Hepatocyte (in vitro differentiated cells): ENCODE measurements around the gene STAT2.

Experiments
- CTCF ChIP-seq: fragments of 200-600 bp; sonication (generic); IDR thresholded peaks from 2 replicates; pipeline ENCODE4 v1.5.1; 2016; ENCODE audit warnings: antibody characterized with exemption, mild to moderate bottlenecking; ENCODE audit not compliant: poor library complexity
- EZH2 ChIP-seq: fragments of 200-600 bp; sonication (generic); IDR thresholded peaks from 2 replicates; pipeline ENCODE4 v1.6.1; 2016; ENCODE audit warnings: antibody characterized with exemption, mild to moderate bottlenecking, borderline replicate concordance
- EZH2phosphoT487 ChIP-seq: fragments of 200-600 bp; sonication (generic); IDR thresholded peaks from one replicate; pipeline ENCODE4 v1.6.1; 2018; ENCODE audit warnings: antibody characterized with exemption, mild to moderate bottlenecking, low read depth, moderate library complexity; ENCODE audit not compliant: unreplicated experiment, severe bottlenecking

DNA sequence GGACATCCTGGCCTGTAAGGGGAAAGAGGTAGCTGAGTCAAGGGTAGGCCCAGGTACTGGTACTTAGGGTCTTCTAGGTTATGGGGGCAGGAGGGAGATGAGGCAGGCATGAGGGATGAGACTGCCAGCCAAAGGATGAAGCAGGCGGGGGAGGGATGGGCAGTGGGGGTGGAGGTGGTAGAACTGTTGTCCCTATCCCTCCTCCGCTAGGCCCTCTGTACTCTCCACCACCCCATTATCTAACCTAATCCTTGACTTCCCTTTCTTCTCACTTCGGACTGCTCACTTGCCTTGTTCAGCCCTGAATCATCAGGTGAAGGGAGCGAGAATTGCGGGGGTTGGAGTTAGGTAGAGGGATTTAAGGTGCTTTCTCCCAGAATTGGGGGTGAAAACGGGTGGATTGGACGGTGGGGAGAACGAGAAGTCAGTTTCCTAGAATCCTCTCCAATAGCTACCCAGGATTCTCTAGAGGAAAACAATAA, 26.7 kb downstream of the STAT2 start:
- TF ChIP-seq CTCF, result no peak
- no peak for TF ChIP-seq EZH2
- no peak for TF ChIP-seq EZH2phosphoT487
